Transverse colon (tissue), 4 donors: ENCODE data around the gene ADCY10.

Experiments
- CTCF ChIP-seq, 5 experiments: fragments of 200-600 bp in 3 of 5; fragments of 450-650 bp in 2 of 5; sonication (generic) in 3 of 5; IDR thresholded peaks; 1 replicate in 2 of 5; 2 replicates in 3 of 5; pipeline ENCODE4 v1.5.1; 2016 to 2017; ENCODE audit warnings: antibody characterized with exemption in 5 of 5, inconsistent platforms in 3 of 5, mild to moderate bottlenecking in 2 of 5, moderate library complexity in 1 of 5
- POLR2A ChIP-seq: fragments of 450-650 bp; IDR thresholded peaks from one replicate; pipeline ENCODE4 v1.6.1; 2016; ENCODE audit warnings: antibody characterized with exemption, mild to moderate bottlenecking, moderate library complexity
- POLR2AphosphoS5 ChIP-seq, 3 donors: sonication (generic); formaldehyde crosslinking; IDR thresholded peaks; one replicate each; pipeline ENCODE4 v1.6.1; 2016; ENCODE audit warnings: antibody characterized with exemption in 3 of 3

GRCh38 chr1:167922023-167922422 is 8.1 kb upstream of the ADCY10 start:
- TF ChIP-seq CTCF (IDR thresholded peaks at IDR 0.05) (no peak), POLR2AphosphoS5 (IDR thresholded peaks at IDR 0.05) (no peak), POLR2A (no peak)
